GM12878 (cell line): ENCODE results near the gene LEMD1. TPM values are rescaled to one million over a fixed set of nuclear protein-coding genes. Genes with fewer than 3 reads are reported as not detected.

Experiments
- ATAC-seq: fragments of 200-7000 bp; cut with Tn5 transposase; 3 replicates; pipeline ENCODE4 v1.9.1; 2020; ENCODE audit warnings: mild to moderate bottlenecking, moderate library complexity
- BruUV-seq: library from RNA; stranded (reverse); fragments of 400-500 nt; replicated peaks from 2 replicates; lab custom pipeline; 2021; lab: Mats Ljungman, UMichigan
- CTCF ChIA-PET: fragments of 300-600 bp; sonication (Branson Sonifier 250); formaldehyde crosslinking; extraction: SDS; loops from one replicate; lab custom pipeline; 2021; ENCODE audit warnings: inconsistent platforms; lab: Yijun Ruan, JAX
- POLR2A ChIA-PET: fragments of 350-600 bp; formaldehyde crosslinking; extraction: SDS; loops from one replicate; lab custom pipeline; 2021; ENCODE audit warnings: inconsistent platforms; lab: Charles Lee
- RAD21 ChIA-PET: fragments of 300-600 bp; sonication (Branson Sonifier 250); formaldehyde crosslinking; loops from one replicate; lab custom pipeline; 2023; ENCODE audit warnings: antibody characterized with exemption; ENCODE audit not compliant: unreplicated experiment; lab: Charles Lee
- SMC1A ChIA-PET: fragments of 300-600 bp; sonication (Branson Sonifier 250); formaldehyde crosslinking; loops from one replicate; lab custom pipeline; 2023; ENCODE audit not compliant: unreplicated experiment, uncharacterized antibody; lab: Charles Lee
- DNase-seq: peaks from one replicate; pipeline ENCODE4 v3.0.0-alpha.2; 2011; ENCODE audit warnings: low read depth, low spot score
- FAIRE-seq: peaks from 3 replicates; lab custom pipeline; 2011; peaks lifted over from hg19 to GRCh38; lab: Jason Lieb, UNC
- H2AFZ ChIP-seq: 2 replicates; pipeline ENCODE4 v1.6.0; 2011; ENCODE audit warnings: low read depth, low read length, control low read depth; ENCODE audit not compliant: control insufficient read depth
- H3K27ac ChIP-seq: 2 replicates; pipeline ENCODE4 v1.5.1; 2011; ENCODE audit warnings: control low read depth; ENCODE audit not compliant: control insufficient read depth, insufficient read depth
- H3K27me3 ChIP-seq, 2 experiments: replicated peaks in 1 of 2; 2 replicates each; pipeline versions ENCODE4 v1.6.0 to v1.6.1; 2011; ENCODE audit warnings: low read length in 1 of 2; ENCODE audit not compliant: control insufficient read depth in 2 of 2, insufficient read depth in 2 of 2
- H3K36me3 ChIP-seq, 2 experiments: 2 replicates each; pipeline ENCODE4 v1.5.1; 2011; ENCODE audit warnings: low read length in 1 of 2; ENCODE audit not compliant: control insufficient read depth in 2 of 2, insufficient read depth in 2 of 2
- H3K4me1 ChIP-seq: 2 replicates; pipeline ENCODE4 v1.6.1; 2011; ENCODE audit warnings: mild to moderate bottlenecking, low read length, moderate library complexity, mixed read lengths; ENCODE audit not compliant: control insufficient read depth, insufficient read depth
- H3K4me2 ChIP-seq: 2 replicates; pipeline ENCODE4 v1.6.0; 2011; ENCODE audit warnings: control low read depth; ENCODE audit not compliant: control insufficient read depth, insufficient read depth
- H3K4me3 ChIP-seq: fragments of 200-600 bp; sonication (generic); 2 replicates; pipeline ENCODE4 v1.5.1; 2016
- H3K79me2 ChIP-seq: 2 replicates; pipeline ENCODE4 v1.6.0; 2011; ENCODE audit warnings: low read length; ENCODE audit not compliant: control insufficient read depth, insufficient read depth
- H3K9ac ChIP-seq: 2 replicates; pipeline ENCODE4 v1.8.0; 2011; ENCODE audit warnings: low read length, control low read depth, mixed read lengths; ENCODE audit not compliant: control insufficient read depth, insufficient read depth
- H3K9me3 ChIP-seq: replicated peaks from 3 replicates; pipeline ENCODE4 v1.5.1; 2011; ENCODE audit warnings: mild to moderate bottlenecking, low read length; ENCODE audit not compliant: control insufficient read depth, insufficient read depth
- H4K20me1 ChIP-seq: 2 replicates; pipeline ENCODE4 v1.6.0; 2011; ENCODE audit not compliant: control insufficient read depth, insufficient read depth
- ATF7 ChIP-seq: fragments of 450-650 bp; IDR thresholded peaks from 2 replicates; pipeline ENCODE4 v1.6.1; 2016; ENCODE audit warnings: low read depth, mild to moderate bottlenecking
- CEBPB ChIP-seq, 2 experiments: fragments of 150-350 bp in 1 of 2; IDR thresholded peaks; 2 replicates each; pipeline ENCODE4 v1.6.1; 2012 to 2014; ENCODE audit warnings: low read depth in 2 of 2, low read length in 2 of 2, borderline replicate concordance in 1 of 2, inconsistent platforms in 1 of 2
- CHD2 ChIP-seq: IDR thresholded peaks from 2 replicates; pipeline ENCODE4 v1.6.1; 2011; ENCODE audit warnings: low read depth, low read length, improper control_type of control experiment, borderline replicate concordance
- FOXK2 ChIP-seq: fragments of 450-650 bp; IDR thresholded peaks from 2 replicates; pipeline ENCODE4 v1.6.1; 2017; ENCODE audit warnings: mild to moderate bottlenecking, moderate library complexity
- GABPA ChIP-seq: IDR thresholded peaks from 2 replicates; pipeline ENCODE4 v1.6.1; 2014; ENCODE audit warnings: antibody characterized with exemption, low read depth, mild to moderate bottlenecking, inconsistent platforms
- HDAC2 ChIP-seq: fragments of 200-600 bp; sonication (generic); IDR thresholded peaks from 2 replicates; pipeline ENCODE4 v1.6.1; 2017
- PAX8 ChIP-seq: fragments of 450-650 bp; IDR thresholded peaks from 2 replicates; pipeline ENCODE4 v1.6.1; 2017; ENCODE audit warnings: mild to moderate bottlenecking, moderate library complexity
- SMARCA5 ChIP-seq: fragments of 450-650 bp; IDR thresholded peaks from 2 replicates; pipeline ENCODE4 v1.6.1; 2017; ENCODE audit warnings: mild to moderate bottlenecking
- WGBS: methylation state at CpG from one replicate; pipeline ENCODE4 v1.1.6; 2016; ENCODE audit warnings: low lambda C conversion rate; ENCODE audit not compliant: insufficient replicate concordance, insufficient coverage; ENCODE audit errors: missing lambda C conversion rate; 5-methylcytosine and 5-hydroxymethylcytosine counted together
- in situ Hi-C: fragments of 300-500 bp; cut with MboI; formaldehyde crosslinking; loops from 9 replicates; pipeline ENCODE4 v1.14.3; 2018; ENCODE audit warnings: mixed read lengths
- intact Hi-C: fragments of 100-400 bp; cut with micrococcal nuclease; formaldehyde crosslinking; loops from one replicate; pipeline ENCODE4 v1.14.2; 2022; ENCODE audit not compliant: unreplicated experiment
- polyA plus RNA-seq, 11 experiments: library from polyadenylated mRNA; depleted of rRNA in 4 of 11; unstranded in 6 of 11; stranded (reverse) in 5 of 11; fragments of >200 nt; fragmentation: Nextera tagmentation in 4 of 11; fragmentation: Illumina TruSeq in 1 of 11; extraction: Ambion mirVana in 4 of 11; extraction: Trizol in 1 of 11; gene quantifications; 1 replicate in 1 of 11; 2 replicates in 10 of 11; pipeline versions ENCODE4 v1.2.1 to v1.2.3, GENCODE V29; 2011 to 2016; ENCODE audit warnings: inconsistent platforms in 2 of 11, missing spikeins in 2 of 11, low read depth in 1 of 11
- total RNA-seq, 4 experiments: library from RNA; depleted of rRNA in 3 of 4; stranded (reverse); fragments of >200 nt in 3 of 4; fragmentation: Illumina TruSeq in 1 of 4; extraction: Trizol in 1 of 4; gene quantifications; 2 replicates each; pipeline versions ENCODE4 v1.2.1 to v1.2.3, GENCODE V29; 2013 to 2021

Gene LEMD1
- total and polyA plus RNA-seq, 10 of the 15 experiments (the other 5 are each of a cell fraction or from before 2014, with no cell fraction given) = 0.19 to 1.2 (median 0.26) TPM; not detected in 7

DNA sequence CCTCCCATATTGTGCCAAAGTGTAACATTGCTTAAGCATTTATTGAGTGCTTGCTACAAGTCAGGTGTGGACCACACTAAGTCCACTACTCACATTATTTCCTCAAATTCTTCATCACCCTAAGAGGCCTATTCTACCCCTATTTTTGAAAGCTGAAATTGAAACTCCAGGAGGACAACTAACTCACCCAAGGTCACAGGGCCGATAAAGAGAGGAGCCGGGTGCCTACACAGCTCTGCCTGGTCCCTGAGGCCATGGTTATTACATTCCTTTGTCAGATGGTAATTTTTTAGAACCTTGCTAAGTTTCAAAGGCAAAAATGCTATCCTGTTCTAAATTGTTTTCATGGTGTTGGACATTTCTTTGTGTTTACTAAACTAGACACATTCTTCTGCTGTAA is 41.0 kb downstream of the LEMD1 start:
- H3K36me3 ChIP-seq = no peaks in the 10 kb centered on the region
- no peak overlapping the region for H3K4me3 ChIP-seq
- ATAC-seq (no peak), FAIRE-seq (no peak), DNase-seq (no peak)
- no TSS peak for BruUV-seq
- ChIA-PET SMC1A (interaction anchor here (0.6 to 2.2 kb wide), 3 partner anchors 9 to 105 kb away, joined by 3 to 6 read pairs (median 5); no protein-coding TSS in a partner anchor), POLR2A (no interaction called here), CTCF (interaction anchor here (1.1 to 1.9 kb wide), 5 partner anchors 9 to 104 kb away, joined by 3 to 7 read pairs (median 3); no protein-coding TSS in a partner anchor), RAD21 (interaction anchor here (1.4 kb wide), 1 partner anchor 105 kb away, joined by 3 read pairs; no protein-coding TSS in a partner anchor)
- H3K79me2 ChIP-seq = no peaks in the 10 kb centered on the region
- H3K4me1 ChIP-seq = no peaks in the 10 kb centered on the region
- no peaks in the 10 kb centered on the region for H3K9me3 ChIP-seq
- H2AFZ ChIP-seq = no peak overlapping the region
- TF ChIP-seq SMARCA5 (no peak), CHD2 (no peak), GABPA (no peak)
- no peak overlapping the region for H3K4me2 ChIP-seq
- H4K20me1 ChIP-seq = no peaks in the 10 kb centered on the region
- in situ Hi-C loops (no loop called here), intact Hi-C loops (no loop called here)
- H3K9ac ChIP-seq = no peak overlapping the region
- peaks cover 4 to 6% of the 10 kb centered on the region in 2 experiments for H3K27me3 ChIP-seq
- no peak overlapping the region for H3K27ac ChIP-seq
- 42% methylated on average over 2 of the region's 2 CpGs for WGBS

DNA sequence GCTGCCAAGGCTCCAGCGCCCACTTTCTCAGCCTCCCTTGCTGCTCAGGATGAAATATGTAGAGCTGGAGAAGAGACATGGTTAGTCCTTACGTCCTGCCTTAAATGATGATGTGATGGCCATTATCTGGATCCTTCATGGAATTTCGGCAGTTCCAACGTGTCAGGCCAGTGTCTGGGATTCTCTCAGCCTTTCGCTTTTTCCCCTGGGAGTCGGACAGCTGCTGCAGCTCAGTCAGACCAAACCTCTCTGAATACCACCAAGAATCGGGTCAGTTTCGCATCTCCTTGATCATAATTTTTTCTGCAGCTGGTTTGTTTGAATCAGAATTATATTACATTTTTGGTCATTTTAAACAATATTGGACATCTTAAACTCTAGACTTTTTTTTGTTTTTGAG is 42.8 kb downstream of the LEMD1 start:
- ATAC-seq (no peak), FAIRE-seq (no peak), DNase-seq (no peak)
- Histone ChIP-seq H3K9me3 (no peaks in the 10 kb centered on the region), H3K4me1 (no peaks in the 10 kb centered on the region), H3K27ac (no peak overlapping the region), H2AFZ (no peak overlapping the region), H3K4me2 (no peak overlapping the region), H3K27me3 (peaks cover 0 to 6% of the 10 kb centered on the region in 2 experiments), H3K36me3 (no peaks in the 10 kb centered on the region), H3K9ac (no peak overlapping the region), H3K4me3 (no peak overlapping the region), H4K20me1 (no peaks in the 10 kb centered on the region), H3K79me2 (no peaks in the 10 kb centered on the region)
- BruUV-seq = no TSS peak
- POLR2A ChIA-PET = interaction anchor here (0.6 kb wide), 1 partner anchor 10 kb away, joined by 4 read pairs; no protein-coding TSS in a partner anchor
- CTCF ChIA-PET = no interaction called here
- intact Hi-C loops (no loop called here), in situ Hi-C loops (no loop called here)
- RAD21 ChIA-PET = no interaction called here
- TF ChIP-seq FOXK2 (no peak), ATF7 (no peak), CEBPB (IDR thresholded peaks at IDR 0.05; ENCODE audit: borderline replicate concordance in 1 of 2, low read depth in 2 of 2, low read length in 2 of 2) (no peak), PAX8 (no peak), HDAC2 (no peak)
- 22% methylated on average over 8 of the region's 8 CpGs for WGBS
- SMC1A ChIA-PET = no interaction called here
